ENCODE results near the gene ATP2A1.

ATP2A1 gene

DNA sequence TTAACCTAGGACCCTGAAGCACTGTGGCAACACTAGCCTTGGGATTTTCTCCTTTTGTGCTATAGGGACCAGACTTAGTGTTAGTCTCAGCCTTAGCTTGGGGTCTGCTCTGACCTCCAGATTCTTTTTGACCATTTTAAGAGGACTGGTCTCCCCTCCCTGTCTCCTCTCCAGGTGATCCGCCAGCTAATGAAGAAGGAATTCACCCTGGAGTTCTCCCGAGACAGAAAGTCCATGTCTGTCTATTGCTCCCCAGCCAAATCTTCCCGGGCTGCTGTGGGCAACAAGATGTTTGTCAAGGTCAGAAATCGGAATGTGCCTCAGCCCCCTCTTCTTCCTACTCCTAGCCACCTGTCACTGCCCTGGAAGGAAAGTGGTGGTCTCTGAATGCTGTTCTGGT lies 19.5 kb downstream of the ATP2A1 start:
- in situ Hi-C loops (cut with HindIII; ENCODE audit: low pct_unique_long_range_greater_than_20kb, low sequenced_read_pairs), result no loop called here
- no peak for TF ChIP-seq JUND (IDR thresholded peaks at IDR 0.05; ENCODE audit: low read depth)
- no peak for DNase-seq (ENCODE audit: low read depth in 1 of 2, low spot score in 1 of 2)

DNA sequence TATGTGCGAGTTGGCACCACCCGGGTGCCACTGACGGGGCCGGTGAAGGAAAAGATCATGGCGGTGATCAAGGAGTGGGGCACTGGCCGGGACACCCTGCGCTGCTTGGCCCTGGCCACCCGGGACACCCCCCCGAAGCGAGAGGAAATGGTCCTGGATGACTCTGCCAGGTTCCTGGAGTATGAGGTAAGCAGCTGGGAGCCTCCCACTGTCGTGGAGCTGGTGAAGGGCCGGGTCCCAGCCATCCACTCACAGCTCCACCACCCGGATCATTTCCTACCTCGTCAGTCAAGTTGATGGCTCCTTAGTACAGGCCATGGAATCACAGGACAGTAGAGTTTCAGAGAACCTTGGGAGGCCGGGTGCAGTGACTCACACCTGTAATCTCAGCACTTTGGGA lies 20.0 kb downstream of the ATP2A1 start:
- in situ Hi-C loops (cut with HindIII; ENCODE audit: low pct_unique_long_range_greater_than_20kb, low sequenced_read_pairs), result no loop called here
- no peak for DNase-seq (ENCODE audit: low read depth in 1 of 2, low spot score in 1 of 2)
- no peak for TF ChIP-seq JUND (IDR thresholded peaks at IDR 0.05; ENCODE audit: low read depth)

DNA sequence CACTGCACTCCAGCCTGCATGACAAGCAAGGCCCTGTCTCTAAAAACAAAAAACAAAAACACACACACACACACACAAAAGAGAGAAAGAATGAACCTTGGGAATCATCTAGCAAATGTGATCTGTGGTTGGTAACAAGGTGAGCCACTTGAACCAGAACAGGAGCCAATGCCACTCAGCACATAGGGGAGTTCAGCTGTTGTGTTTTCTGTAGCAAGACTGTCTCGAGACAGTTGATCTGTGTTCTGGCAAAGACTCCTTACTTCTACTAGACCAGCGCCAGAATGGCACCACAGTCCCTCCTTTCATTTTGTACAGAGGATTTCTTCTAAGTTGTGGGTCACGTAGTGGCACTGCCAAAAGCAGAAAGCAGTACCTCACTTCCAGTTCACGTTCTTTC lies 20.7 kb downstream of the ATP2A1 start:
- no peak for TF ChIP-seq JUND (IDR thresholded peaks at IDR 0.05; ENCODE audit: low read depth)
- in situ Hi-C loops (cut with HindIII; ENCODE audit: low pct_unique_long_range_greater_than_20kb, low sequenced_read_pairs), result no loop called here
- DNase-seq (ENCODE audit: low read depth in 1 of 2, low spot score in 1 of 2), result no peak

DNA sequence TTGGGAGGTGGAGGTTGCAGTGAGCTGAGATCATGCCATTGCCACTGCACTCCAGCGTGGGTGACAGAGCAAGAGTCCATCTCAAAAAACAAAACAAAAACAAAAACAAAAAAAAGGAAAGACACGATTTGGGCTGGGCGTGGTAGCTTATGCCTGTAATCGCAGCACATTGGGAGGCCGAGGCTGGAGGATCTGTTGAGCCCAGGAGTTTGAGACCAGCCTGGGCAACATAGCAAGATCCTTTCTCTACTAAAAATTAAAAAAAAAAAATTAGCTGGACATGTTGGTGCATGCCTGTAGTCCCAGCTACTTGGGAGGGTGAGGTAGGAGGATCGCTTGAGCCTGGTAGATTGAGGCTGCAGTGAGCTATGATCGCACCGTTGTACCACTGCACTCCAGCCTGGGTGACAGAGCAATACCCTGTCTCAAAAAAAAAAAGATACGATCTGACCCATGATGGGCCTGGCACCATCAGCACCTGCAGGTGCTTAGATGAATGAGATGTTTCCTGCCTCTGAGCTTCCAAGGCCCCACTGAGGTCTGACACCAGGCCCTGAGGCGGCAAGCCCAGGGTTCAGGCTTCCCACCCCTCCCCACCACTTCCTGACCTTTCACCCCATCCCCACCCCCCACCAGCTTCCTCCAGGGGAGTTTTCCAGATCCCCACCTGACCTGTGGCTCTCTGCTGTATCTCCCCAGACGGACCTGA lies 21.7 kb downstream of the ATP2A1 start:
- in situ Hi-C loops (cut with HindIII; ENCODE audit: low pct_unique_long_range_greater_than_20kb, low sequenced_read_pairs), result no loop called here
- no peak for DNase-seq (ENCODE audit: low read depth in 1 of 2, low spot score in 1 of 2)
- no peak for TF ChIP-seq JUND (IDR thresholded peaks at IDR 0.05; ENCODE audit: low read depth)

DNA sequence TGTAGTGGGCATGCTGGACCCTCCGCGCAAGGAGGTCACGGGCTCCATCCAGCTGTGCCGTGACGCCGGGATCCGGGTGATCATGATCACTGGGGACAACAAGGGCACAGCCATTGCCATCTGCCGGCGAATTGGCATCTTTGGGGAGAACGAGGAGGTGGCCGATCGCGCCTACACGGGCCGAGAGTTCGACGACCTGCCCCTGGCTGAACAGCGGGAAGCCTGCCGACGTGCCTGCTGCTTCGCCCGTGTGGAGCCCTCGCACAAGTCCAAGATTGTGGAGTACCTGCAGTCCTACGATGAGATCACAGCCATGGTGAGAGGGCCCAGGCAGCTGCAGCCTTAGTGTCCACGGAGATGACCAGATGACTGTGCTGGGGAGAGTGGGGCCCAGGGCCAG lies 22.3 kb downstream of the ATP2A1 start:
- in situ Hi-C loops (cut with HindIII; ENCODE audit: low pct_unique_long_range_greater_than_20kb, low sequenced_read_pairs), result no loop called here
- no peak for DNase-seq (ENCODE audit: low read depth in 1 of 2, low spot score in 1 of 2)
- no peak for TF ChIP-seq JUND (IDR thresholded peaks at IDR 0.05; ENCODE audit: low read depth)

DNA sequence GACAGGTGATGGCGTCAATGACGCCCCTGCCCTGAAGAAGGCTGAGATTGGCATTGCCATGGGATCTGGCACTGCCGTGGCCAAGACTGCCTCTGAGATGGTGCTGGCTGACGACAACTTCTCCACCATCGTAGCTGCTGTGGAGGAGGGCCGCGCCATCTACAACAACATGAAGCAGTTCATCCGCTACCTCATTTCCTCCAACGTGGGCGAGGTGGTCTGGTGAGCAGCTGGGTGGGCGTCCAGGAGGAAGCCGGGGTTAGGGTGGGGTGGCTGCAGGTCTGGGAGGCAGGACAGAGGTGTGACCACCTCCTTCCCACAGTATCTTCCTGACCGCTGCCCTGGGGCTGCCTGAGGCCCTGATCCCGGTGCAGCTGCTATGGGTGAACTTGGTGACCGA lies 23.6 kb downstream of the ATP2A1 start:
- TF ChIP-seq JUND (IDR thresholded peaks at IDR 0.05; ENCODE audit: low read depth), result no peak
- DNase-seq (ENCODE audit: low read depth in 1 of 2, low spot score in 1 of 2), result no peak
- in situ Hi-C loops (cut with HindIII; ENCODE audit: low pct_unique_long_range_greater_than_20kb, low sequenced_read_pairs), result no loop called here

DNA sequence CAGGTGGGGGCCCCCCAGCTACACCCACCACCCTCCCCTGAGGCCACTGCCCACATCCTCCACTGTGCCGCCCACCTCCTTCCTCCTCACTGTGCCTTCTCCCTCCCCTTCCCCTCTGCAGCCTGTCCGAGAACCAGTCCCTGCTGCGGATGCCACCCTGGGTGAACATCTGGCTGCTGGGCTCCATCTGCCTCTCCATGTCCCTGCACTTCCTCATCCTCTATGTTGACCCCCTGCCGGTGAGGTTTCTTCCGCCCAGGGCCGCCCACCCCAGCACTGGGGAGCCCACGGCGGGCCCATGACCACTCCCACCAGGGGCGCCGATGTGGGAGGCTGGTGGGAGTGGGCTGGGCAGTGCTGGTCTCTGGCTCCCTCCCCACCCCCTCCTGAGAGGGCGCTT lies 24.6 kb downstream of the ATP2A1 start:
- DNase-seq (ENCODE audit: low read depth in 1 of 2, low spot score in 1 of 2), result no peak
- TF ChIP-seq JUND (IDR thresholded peaks at IDR 0.05; ENCODE audit: low read depth), result no peak
- in situ Hi-C loops (cut with HindIII; ENCODE audit: low pct_unique_long_range_greater_than_20kb, low sequenced_read_pairs), result no loop called here

DNA sequence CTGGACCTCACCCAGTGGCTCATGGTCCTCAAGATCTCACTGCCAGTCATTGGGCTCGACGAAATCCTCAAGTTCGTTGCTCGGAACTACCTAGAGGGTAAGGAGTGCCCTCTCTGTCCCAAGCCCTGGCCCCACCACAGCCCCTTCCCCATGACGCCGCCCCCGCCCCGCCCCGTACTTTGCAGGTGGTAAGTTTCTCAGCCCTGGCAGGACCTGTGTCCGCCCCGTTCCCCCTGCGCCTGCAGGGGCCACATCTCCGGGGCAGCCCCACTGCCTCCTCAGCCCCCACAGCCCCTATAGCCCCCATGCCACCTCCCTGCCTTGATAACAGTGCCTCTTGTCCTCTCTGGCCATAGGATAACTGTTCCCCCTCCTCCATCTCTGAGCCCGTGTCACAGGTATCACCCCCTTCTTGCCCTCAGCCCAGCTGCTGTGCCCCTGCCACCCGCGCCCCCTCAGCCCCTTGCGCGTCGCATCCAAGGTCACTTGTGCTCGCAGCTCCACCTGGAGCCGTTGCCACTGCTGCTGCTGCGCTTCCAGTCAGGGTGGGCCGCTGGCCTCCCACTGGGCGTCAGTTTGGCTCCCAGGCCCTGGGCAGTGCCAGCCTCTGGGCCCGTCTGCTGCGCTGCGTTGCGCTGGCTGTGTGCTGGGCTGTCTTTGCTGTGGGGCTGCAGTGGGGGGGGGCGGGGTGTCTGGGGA lies 25.2 kb downstream of the ATP2A1 start:
- DNase-seq (ENCODE audit: low read depth in 1 of 2, low spot score in 1 of 2), result no peak
- TF ChIP-seq JUND (IDR thresholded peaks at IDR 0.05; ENCODE audit: low read depth), result no peak
- in situ Hi-C loops (cut with HindIII; ENCODE audit: low pct_unique_long_range_greater_than_20kb, low sequenced_read_pairs), result no loop called here

DNA sequence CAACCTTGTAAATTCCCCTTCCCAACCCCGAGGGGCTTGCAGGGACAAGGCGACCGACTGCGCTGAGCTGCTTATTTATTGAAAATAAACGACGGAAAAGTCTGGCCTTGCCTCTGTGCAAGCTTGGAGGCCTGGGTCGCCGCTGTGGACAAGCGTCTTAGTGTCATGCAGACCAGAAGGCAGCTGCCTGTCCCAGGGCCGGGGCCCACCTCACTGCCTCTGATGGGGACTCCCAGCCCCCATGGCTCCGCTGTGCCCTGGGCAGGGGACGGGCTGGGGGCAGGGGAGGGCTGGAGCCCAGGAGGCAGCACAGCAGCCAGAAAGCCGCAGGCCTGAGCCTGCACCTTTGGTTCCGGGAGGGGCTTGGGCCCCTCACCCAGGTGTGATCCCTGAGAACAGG lies 26.1 kb downstream of the ATP2A1 start:
- no peak for TF ChIP-seq JUND (IDR thresholded peaks at IDR 0.05; ENCODE audit: low read depth)
- in situ Hi-C loops (cut with HindIII; ENCODE audit: low pct_unique_long_range_greater_than_20kb, low sequenced_read_pairs), result no loop called here
- DNase-seq (ENCODE audit: low read depth in 1 of 2, low spot score in 1 of 2), result no peak

DNA sequence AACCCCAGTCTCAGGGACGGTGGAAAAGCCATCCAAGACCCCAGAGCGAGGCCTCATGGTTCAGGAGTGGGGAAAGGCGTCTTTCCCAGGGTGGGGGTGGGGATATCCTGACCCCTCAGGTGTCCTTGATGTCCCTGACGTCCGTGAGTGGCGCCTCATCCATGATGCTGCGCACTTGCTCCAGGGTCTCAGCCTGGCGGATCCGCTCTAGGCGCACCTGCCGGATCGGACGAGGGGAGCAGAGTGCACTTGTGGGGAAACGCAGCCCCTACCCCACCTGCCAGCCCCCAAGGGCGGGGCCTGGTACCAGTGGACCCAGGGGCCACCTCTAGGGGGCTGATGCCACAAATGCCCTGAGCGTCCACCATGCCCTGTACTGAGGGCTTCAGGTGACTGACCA lies 26.5 kb downstream of the ATP2A1 start:
- in situ Hi-C loops (cut with HindIII; ENCODE audit: low pct_unique_long_range_greater_than_20kb, low sequenced_read_pairs), result no loop called here
- no peak for TF ChIP-seq JUND (IDR thresholded peaks at IDR 0.05; ENCODE audit: low read depth)
- no peak for DNase-seq (ENCODE audit: low read depth in 1 of 2, low spot score in 1 of 2)

DNA sequence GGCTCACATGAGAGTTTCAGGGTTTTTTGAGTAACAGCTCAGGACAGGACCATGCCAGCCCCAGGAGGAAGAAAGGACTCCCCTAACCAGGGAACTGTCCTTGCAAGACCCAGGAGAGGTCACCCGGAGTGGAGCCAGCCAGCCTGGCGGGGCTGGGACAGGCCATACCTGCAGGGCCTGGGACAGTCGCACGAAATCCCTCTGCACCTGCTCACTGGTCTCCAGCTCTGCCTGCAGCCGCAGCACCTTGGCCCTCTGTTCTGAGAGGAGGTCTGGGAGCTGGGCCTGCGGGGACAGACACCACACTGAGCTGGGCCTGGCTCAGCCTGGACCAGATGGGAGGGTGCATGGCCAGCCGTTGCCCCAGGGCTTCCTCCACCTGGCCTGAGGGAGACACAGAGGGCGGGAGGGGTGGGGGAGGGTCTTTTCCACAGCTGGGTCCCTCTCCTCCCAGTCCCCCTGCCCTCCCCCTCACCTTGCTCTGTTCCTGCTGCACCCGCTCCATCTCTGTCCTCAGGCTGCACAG lies 27.0 kb downstream of the ATP2A1 start:
- no peak for DNase-seq (ENCODE audit: low read depth in 1 of 2, low spot score in 1 of 2)
- in situ Hi-C loops (cut with HindIII; ENCODE audit: low pct_unique_long_range_greater_than_20kb, low sequenced_read_pairs), result no loop called here
- TF ChIP-seq JUND (IDR thresholded peaks at IDR 0.05; ENCODE audit: low read depth), result no peak

DNA sequence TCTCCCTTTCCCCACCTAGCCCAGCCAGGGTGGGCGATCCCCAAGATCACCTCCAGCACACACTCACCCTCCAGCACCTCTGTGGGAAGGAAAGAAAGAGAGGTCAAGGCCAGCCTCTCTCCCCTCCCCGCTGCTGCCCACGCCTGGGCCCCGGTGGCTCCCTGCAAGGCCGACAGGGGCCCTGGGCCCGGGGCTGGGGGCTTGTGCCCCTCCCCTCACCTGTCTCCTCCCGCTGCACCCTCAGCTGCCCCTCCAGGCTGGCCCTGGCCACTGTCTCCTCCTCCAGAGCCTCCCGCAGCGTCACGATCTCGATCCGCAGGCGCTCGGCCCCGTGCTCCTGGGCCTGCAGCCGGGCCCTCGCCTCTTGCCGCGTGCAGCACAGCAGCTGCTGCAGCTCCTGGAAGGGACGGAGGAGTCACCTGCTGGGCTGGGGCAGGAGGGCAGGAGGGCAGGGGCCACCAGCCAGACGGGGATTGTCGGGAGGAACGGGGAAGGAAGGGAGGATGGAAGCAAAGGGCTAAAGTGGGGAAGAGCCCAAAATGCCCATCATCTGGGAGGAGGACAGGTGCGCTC lies 27.6 kb downstream of the ATP2A1 start:
- no peak for TF ChIP-seq JUND (IDR thresholded peaks at IDR 0.05; ENCODE audit: low read depth)
- in situ Hi-C loops (cut with HindIII; ENCODE audit: low pct_unique_long_range_greater_than_20kb, low sequenced_read_pairs), result no loop called here
- DNase-seq (ENCODE audit: low read depth in 1 of 2, low spot score in 1 of 2), result no peak
